IPS-11a (cell line): ENCODE data around the gene GPR35.

Source experiments
- H3K4me3 ChIP-seq: one replicate; pipeline ENCODE4 v1.5.1; 2013; ENCODE audit warnings: low read depth, low read length, control low read depth

Gene GPR35

DNA sequence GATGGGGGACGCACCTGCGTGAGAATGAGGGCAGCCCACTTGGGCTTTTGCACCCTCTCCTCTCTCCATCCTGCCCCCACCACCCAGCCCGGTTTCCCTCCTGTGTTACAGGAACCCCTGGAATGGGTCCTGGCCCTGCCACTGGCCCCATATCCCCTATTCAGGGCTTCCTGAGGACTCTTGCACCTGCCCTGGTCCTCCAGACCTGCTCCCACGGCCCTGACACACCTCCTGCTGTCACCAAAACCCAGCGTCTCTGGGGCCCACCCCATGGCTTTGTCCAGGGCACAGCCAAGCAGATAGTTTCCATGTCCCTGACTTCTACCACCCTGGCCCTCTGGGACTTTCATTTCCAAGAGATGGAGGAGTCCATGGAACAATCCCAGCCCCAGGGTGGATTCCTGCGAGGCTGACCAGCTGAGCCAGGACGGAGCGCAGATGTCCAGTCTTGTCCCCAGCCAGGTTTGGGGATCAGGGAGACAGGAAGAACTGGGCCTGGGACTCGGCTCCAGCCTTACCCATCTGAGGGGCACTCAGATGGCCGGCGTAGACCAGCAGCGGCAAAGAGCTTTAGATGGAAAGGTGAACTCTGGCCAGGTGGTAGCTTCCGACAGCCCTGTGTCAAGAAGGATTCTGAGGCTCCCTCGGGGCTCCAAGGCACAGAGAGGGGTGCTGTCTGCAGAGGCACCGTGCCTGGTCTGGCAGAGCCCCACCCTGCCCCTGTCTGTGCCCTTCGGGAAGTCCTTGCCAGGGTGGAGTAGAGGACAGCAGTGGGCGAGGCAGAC, 12.0 kb downstream of the GPR35 start:
- H3K4me3 ChIP-seq: no peak overlapping the region

DNA sequence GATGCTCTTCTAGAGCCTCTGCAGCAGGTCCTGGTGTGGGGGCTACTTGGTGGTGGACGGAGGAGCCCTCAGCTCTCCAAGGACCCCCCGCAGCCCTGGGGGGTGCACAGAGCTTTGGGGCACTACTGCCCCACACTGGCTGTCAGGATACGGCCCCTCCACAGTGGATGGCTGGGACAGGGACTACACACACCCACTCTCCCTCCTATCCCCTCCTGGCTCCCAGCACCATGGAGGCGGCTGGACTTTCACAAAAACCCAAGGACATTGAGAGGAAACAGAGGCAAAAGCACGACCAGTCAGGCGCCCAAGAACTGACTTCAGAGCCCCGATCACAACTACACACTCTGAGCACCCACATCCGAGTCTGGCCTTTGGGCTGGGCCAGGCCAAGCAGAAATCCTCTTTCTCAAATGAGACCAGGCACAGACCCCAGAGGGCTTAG, 12.6 kb downstream of the GPR35 start:
- H3K4me3 ChIP-seq: no peak overlapping the region

DNA sequence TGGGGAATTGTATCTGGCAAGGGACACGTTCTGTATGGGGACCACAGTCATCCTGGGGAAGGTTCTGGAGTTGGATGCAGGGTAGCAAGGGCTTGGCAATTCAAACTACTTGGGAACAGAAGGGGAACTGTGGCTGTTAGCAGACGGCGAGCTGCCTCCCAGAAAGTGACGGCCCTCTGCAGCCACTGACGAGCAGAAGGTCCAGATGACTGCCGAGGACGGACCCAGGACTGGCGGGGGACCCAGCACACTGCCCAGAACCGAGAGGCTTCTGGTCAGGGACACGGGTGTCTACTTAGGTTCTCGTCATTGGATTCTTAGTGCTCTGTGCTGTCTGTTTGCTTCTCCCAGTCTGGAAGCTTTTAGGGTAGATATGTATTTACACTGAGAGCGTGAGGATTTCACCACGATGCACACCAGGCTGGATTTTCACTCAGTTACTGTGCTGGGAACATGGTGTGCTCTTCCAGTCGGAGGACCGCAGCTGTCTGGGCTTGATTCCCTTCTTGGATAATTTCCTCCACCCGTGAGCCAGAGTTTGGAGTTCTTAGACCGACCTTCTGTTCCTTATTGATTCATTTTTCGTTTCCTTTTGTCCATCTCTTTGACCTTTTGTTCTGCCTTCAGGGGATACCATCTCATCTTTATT, 13.4 kb downstream of the GPR35 start:
- no peak overlapping the region for H3K4me3 ChIP-seq

DNA sequence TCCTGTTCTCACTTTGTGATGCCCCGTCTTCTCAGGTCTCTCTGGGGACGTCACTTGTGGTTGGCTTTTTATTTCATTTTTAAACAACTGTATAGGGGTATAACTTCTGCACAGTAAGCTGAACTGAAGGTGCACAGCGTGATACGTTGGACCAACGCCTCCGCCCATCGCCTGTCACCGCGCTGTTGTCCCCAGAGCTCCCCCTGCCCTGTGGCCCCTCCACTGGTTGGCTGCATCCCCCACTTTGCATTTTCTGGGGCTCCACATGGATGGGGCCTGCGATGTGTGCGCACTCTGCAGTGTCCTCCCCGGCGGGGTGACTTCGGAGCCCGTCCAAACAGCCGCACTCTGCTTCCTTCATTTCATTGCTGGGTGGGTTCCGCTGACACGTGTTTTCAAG, 14.3 kb downstream of the GPR35 start:
- no peak overlapping the region for H3K4me3 ChIP-seq

DNA sequence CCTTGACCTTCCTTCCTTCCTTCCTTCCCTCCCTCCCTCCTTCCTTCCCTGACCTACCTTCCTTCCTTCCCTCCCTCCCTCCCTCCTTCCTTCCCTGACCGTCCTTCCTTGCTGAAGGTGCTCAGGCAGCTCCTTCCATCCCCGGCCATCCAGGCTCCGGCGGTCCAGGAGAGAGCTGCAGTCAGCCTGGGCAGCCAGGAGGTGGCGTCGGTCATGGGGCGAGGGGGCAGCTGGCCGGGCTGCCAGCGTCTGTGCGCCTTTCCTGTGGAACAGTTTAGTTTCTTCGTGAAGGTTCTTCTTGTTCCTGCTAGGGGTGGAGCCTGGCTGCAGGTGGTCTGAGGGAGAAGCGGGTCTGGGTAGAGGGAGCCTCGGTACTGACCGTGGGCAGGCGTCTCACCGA, 15.7 kb downstream of the GPR35 start:
- no peak overlapping the region for H3K4me3 ChIP-seq

DNA sequence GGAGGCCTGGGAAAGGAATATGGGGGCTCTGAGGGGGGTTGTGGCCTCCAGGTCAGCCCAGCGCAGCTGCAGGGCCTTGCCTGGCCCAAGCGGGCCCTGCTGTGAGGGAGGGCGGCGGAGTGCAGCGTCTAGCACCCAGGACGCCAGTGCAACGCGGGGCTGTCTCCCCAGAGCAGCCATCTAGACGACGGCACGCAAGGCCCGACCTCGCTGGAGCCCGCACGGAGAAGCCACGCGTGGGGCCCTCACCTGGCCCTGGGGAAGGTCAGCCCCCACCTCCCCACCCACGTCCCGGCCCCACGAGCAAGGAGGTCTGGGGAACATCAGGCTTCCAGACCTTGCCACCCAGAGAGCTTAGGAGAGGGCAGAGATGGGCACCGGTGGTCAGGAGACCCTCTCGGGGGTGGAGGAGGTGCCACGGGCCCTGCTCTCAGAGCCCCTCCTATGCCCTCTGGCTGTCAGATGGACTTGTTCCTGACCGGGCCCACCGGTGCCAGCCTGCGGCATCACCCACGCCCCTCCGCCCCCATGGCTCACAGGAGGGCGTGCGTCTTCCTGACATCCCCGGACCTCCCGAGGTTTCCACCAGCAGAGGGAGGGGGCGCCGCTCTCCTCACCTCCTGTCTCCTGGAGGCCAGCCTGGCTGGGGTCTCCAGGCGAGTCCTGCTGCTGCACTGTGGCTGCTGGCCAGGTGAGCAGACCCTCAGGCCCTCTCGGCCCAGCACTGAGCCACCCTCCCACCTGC, 17.0 kb downstream of the GPR35 start:
- H3K4me3 ChIP-seq: no peak overlapping the region

DNA sequence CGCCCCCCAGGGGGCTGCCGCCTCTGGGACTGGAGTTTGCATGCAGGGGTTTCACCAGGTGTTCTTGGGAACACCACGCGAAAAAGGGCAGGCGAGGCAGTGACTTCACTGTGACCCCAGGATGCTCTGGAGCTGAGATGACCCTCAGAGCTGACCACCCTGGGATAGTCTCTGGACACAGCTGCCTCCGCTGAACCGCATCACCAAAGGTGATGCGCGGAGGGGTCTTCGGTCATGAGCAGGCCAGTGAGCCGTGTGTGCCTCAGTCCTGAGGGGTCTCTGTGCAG, 17.5 kb downstream of the GPR35 start:
- no peak overlapping the region for H3K4me3 ChIP-seq

DNA sequence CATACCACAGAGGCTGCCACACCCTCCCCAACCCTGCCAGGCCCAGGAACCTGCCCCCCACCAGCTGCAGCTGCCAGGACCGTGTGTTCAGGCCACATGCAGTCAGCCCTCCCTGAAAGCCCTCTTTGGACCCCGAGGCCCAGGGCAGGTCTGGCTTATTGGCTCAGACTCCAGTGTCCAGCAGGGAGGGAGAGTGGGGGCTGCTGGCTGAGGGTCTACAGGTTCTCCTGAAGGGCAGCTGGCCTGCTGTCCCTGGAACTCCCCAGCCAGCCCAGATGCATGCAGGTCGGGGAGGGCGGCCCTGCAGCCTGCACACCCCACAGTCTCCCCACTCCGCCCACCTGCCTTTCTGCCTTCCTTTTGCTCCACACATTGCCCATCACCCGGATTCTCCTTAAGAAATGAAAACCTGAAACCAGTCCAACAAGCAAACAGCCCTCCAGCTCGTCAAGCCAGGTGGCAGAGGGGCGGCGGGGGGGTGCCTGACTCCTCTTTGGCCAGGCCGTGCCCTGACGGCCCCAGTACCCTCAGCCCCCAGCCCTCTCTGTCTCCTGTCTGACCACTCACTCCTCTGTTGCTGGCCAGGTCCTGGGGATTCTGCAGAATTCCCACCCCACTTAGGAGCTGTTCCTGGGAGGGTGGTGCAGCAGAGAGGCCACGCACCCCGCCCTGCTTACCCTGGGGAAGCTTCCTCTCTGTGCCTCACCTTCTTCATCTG, 18.0 kb downstream of the GPR35 start:
- no peak overlapping the region for H3K4me3 ChIP-seq

DNA sequence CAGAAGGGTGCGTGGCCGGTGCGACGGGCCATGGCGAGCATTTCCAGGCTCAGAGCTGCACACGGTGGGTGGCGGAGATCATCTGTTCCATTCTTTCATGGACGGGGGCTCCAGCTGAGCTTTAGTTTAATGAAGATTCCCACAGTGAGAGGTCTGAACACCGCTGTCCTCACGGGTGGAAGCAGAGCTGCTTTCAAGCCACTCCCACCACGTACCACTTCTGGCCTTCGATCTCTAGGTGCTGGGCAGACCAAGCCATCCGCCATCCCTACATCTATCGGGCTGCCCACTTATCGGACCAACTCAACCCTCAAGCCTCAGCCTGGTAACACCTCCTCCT, 18.5 kb downstream of the GPR35 start:
- H3K4me3 ChIP-seq: no peak overlapping the region

DNA sequence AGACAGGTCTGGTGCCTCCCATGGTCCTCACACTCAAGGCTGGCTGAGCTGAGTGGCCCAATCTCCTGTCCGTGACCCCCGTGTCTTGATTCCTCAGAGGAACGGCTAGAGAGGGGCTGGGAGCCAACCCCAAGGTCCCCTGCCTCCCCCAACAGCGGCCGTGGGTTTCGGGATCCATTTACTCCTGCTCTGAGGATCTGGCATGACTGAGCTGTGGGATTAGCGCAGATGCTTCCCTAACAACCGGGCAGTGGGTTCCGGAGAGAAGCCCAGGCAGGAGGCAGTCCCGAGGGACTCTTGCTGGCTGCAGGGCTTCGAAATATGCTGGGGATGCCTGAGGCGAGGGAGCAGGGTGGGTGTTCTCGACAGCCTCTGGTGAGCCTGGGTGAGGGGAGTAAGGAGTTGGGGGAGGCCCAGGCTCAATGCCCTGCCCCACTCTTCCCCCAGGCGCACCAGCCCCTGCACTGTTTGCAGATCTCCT, 18.9 kb downstream of the GPR35 start:
- no peak overlapping the region for H3K4me3 ChIP-seq

DNA sequence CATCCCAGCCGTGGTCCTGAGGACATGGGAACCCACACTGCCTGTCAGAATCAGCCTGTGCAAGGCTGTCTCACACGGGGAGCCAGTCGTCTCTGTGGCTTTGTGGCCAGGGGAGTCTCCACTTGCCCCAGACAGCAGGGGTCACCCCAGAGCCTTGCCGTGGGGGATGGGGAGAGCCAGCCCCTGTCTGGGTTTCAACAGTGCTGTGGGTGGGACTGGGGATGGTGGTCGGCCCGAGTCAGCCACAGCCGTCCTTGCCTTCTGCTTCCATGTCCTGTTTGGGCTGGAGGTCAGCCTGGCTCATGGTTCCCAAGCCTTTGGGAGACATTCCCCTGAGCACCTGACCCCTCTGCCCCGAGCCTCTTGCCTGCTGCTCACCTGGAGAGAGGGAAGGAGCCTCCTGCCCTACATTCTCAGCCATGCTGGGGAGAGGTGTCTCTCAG, 19.6 kb downstream of the GPR35 start:
- H3K4me3 ChIP-seq: no peak overlapping the region

DNA sequence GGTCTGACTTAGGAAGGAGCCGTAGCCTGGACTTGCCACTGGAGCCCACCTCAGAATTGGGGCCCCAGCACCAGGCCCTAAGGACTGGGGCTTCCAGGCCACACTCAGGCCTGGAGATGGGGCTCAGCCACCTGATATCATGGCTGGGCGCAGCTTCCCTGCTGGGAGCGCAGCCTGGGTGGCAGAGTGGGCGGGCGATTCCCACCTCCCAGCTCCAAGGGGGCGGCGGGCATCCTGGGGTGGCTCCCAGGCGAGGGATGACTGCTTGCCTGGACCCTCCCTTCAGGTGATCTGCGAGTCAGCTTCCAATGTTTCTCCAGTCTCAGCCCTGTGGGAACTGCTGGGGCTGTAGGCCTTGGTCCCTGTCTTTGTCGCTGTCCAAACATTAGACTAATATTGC, 20.1 kb downstream of the GPR35 start:
- H3K4me3 ChIP-seq: no peak overlapping the region

DNA sequence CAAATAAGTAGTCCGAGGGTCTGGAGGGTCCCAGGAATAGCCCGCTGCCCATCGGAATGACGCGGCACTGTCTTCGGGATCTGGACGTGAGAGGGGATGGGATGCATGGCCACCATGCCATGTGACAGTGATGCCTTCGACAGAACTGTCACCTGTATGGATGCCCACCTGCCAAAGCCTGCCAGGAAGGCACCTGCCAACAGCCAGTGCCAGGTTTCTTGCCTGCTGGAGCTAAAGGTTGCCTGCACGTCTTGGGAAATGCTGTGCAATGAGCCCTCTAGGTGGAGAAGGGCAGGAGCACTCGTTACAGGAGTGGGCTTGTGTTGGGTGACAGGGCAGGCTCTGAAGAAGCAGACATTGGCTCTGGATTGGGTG, 20.5 kb downstream of the GPR35 start:
- no peak overlapping the region for H3K4me3 ChIP-seq

DNA sequence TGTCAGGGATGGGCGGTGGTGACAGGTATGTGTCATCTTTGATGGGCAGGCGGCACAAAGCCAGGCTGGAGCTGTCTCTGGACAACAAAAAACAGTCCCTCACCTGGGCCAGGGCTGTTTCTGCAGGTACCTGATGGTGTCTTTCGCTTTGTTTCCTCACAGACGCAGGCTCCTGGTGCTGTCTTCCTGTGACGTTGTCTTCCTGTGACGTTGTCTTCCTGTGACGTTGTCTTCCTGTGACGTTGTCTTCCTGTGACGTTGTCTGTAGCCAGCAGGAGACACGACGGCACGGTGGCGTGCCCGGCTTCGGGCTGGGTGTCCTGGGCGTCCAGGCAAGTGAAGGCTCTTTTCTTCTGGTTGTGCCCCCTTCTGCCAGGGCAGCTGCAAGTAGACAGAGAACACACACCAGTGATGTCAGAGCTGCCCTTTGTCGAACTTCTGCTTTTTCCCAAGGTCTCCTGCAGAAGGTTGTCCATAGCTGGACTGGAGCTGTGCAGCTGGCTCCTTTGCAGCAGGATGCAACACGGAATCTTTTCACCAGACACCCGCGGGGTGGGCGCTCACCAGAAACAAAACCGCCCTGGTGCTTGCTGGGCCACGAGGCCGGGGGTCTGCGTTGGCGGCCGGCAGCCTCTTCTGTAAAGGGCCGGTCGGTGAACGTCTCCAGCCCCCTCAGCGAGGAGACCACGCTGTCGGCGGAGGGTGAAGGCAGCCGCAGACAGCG, 21.1 kb downstream of the GPR35 start:
- H3K4me3 ChIP-seq: no peak overlapping the region

DNA sequence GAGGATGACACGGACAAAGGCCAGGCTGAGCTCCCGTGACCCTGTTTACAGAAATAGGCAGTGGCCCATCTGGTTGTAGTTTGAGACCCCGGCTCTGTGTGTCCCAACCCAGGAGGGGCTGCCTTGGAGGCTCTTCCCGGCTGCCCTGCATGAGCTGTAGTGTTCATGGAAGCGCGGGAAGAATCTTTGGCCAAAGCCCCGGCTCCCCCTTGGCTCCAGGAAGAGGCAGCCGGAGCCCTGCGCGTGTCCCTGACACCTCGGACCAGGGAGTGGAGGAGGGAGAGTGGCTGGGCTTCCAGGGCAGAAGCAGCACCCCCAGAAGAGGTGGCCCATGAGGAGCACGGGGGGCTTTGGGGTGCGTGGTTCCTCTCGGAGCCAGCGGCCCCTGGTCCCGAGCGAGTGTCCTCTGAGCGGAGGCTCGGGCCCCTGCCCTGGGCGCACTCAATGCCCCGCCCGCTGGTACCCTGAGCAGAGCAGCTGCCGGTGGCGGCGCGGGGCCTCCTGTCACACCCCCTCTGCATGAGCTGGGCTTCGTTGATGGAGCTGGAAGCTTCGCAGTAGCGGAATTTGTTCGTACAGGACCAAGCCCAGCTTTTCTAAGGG, 21.7 kb downstream of the GPR35 start:
- H3K4me3 ChIP-seq: no peak overlapping the region

DNA sequence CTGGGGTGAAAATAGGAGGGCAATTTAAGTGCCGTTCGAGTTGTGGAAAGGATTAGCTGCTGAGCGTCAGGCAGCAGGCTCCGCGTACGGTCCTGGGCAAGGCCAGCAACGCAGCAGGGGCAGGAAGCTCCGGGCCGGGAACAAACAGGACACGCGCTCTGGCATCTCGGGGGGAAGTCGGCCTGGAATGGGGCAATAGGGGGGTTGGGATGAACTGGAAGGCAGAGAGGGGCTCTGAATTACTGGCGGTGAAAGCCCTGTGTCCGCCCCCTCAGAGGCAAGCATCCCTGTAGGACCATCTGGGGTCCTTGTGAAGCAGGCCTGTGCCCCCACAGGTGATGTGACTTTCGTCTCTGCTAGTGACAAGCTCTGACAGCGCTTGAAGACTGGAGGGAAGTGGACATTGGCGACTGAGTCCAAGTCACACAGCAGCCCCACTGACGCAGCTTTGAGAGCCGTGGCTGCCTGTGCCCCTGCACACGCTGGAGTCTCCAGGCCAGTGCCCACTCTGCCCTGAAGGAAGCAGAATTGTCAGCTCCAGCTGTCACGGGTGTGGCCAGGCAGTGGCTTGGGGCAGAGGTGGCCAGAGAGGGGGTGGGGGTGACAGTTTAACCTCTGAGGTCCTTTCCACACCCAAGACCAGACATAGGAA, 22.3 kb downstream of the GPR35 start:
- no peak overlapping the region for H3K4me3 ChIP-seq

DNA sequence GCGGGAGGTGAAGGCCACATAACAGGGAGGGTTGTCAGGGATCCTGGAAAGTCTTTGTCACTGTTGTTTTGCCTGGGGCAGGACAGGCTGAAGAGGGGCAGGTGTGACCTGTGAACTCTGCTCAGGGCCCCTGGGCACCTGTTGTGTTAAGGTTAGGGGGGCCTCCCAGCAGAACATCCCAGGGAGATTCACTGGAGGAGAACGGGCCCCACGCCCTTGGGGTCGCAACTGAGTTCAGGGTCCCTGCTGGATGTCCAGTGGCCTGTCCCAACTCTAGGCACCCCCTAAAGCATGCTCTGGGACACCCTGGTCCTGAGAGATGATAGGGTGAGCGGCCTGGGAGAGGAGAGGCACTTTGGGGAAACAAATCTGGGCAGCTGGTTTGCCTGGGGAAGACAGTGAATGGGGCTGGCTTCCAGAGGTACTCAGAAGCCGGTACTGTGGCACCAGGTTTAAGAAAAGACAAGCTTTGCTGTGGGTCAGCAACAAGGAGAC, 22.9 kb downstream of the GPR35 start:
- H3K4me3 ChIP-seq: no peak overlapping the region

DNA sequence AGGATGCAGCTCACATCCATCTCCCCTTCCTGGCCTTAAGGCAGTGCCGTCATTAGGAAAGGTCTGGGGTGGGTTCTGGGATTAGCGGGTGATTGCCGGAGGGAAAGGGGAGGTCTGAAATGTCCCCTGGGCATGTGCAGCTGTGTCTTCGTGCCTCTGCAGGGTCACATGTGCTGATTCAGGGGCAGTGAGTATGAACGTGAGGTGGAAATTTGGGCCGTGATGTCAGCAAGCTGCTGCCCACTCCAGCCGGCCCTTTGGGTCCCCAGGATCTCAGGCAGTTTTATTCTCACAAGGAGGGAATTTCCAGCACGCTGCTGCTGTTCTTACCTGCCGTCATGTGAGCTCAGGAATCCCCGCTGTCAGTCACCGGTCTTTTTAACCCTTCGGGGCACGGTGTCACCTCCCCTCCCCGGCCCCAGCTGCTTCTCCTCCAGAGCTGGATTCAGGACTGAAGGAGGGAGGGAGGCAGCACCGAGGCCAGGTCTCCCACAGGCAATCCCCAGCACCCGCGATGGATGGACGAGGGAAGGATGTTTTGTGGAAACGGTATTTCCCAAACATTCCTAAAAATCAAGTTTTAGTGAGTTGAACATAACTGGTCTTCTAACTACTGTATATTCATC, 23.5 kb downstream of the GPR35 start:
- no peak overlapping the region for H3K4me3 ChIP-seq

DNA sequence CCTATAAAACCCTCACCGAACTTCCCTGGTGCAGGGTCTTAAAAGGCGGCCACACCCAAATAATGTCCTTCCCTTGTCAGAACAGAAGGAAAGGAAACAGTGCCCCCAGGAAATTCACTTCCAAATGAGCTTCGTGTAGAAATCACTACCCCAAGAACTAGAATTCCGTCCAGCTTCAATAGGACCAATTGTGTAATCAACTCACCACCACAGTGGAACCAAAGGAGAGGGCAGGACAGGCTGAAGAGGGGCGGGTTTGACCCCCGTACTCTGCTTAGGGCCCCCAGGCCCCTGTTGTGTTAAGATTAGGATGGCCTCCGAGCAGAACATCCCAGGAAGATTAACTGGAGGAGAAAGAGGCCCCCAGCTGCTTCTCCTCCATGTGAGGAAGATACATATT, 24.1 kb downstream of the GPR35 start:
- H3K4me3 ChIP-seq: no peak overlapping the region
